Keratinocyte (primary cell): ENCODE measurements around the gene PIAS1. TPM values are rescaled to one million over a fixed set of nuclear protein-coding genes. Genes with fewer than 3 reads are reported as not detected.

Experiments used
- DNase-seq: peaks from one replicate; pipeline ENCODE4 v3.0.0-alpha.2; 2011; ENCODE audit warnings: low read depth, missing footprints, low spot score
- FAIRE-seq: peaks from 2 replicates; lab custom pipeline; 2011; peaks lifted over from hg19 to GRCh38; lab: Jason Lieb, UNC
- H2AFZ ChIP-seq: 2 replicates; pipeline ENCODE4 v1.6.0; 2012; ENCODE audit warnings: low read length, control low read depth, inconsistent platforms; ENCODE audit not compliant: control insufficient read depth
- H3K27ac ChIP-seq: 2 replicates; pipeline ENCODE4 v1.5.1; 2011; ENCODE audit warnings: low read length; ENCODE audit not compliant: control insufficient read depth, insufficient read depth
- H3K27me3 ChIP-seq: 3 replicates; pipeline ENCODE4 v1.6.0; 2011; ENCODE audit warnings: low read length; ENCODE audit not compliant: control insufficient read depth, insufficient read depth; ENCODE audit errors: extremely low read depth
- H3K36me3 ChIP-seq, 2 experiments: 2 replicates in 1 of 2; 3 replicates in 1 of 2; pipeline ENCODE4 v1.5.1; 2011; ENCODE audit warnings: low read length in 2 of 2, mild to moderate bottlenecking in 1 of 2; ENCODE audit not compliant: control insufficient read depth in 2 of 2, insufficient read depth in 2 of 2; ENCODE audit errors: extremely low read depth in 1 of 2
- H3K4me1 ChIP-seq: 3 replicates; pipeline ENCODE4 v1.5.1; 2011; ENCODE audit warnings: low read length; ENCODE audit not compliant: control insufficient read depth, insufficient read depth; ENCODE audit errors: extremely low read depth
- H3K4me2 ChIP-seq: 3 replicates; pipeline ENCODE4 v1.6.0; 2011; ENCODE audit warnings: low read depth, low read length; ENCODE audit not compliant: control insufficient read depth, insufficient read depth; ENCODE audit errors: extremely low read depth
- H3K4me3 ChIP-seq, 3 experiments: fragments of 200-600 bp in 1 of 3; sonication (generic) in 1 of 3; 2 replicates in 2 of 3; 3 replicates in 1 of 3; pipeline ENCODE4 v1.5.1; 2011 to 2016; ENCODE audit warnings: low read length in 3 of 3, mild to moderate bottlenecking in 3 of 3, control low read depth in 2 of 3, inconsistent platforms in 1 of 3, low read depth in 1 of 3, mixed read lengths in 1 of 3, mixed run types in 1 of 3, moderate library complexity in 1 of 3; ENCODE audit not compliant: control insufficient read depth in 2 of 3, insufficient read depth in 2 of 3; ENCODE audit errors: extremely low read depth in 1 of 3
- H3K79me2 ChIP-seq: 2 replicates; pipeline ENCODE4 v1.6.0; 2012; ENCODE audit warnings: low read length; ENCODE audit not compliant: control insufficient read depth, insufficient read depth
- H3K9ac ChIP-seq: 3 replicates; pipeline ENCODE4 v1.6.0; 2011; ENCODE audit warnings: low read length; ENCODE audit not compliant: control insufficient read depth, insufficient read depth; ENCODE audit errors: extremely low read depth
- H3K9me1 ChIP-seq: 3 replicates; pipeline ENCODE4 v1.6.0; 2011; ENCODE audit warnings: low read length; ENCODE audit not compliant: control insufficient read depth, insufficient read depth; ENCODE audit errors: extremely low read depth
- H3K9me3 ChIP-seq: 2 replicates; pipeline ENCODE4 v1.5.1; 2012; ENCODE audit warnings: low read depth, low read length; ENCODE audit not compliant: control insufficient read depth
- H4K20me1 ChIP-seq: 3 replicates; pipeline ENCODE4 v1.6.0; 2011; ENCODE audit warnings: low read length; ENCODE audit not compliant: control insufficient read depth, insufficient read depth; ENCODE audit errors: extremely low read depth
- EZH2 ChIP-seq: IDR thresholded peaks from one replicate; pipeline ENCODE4 v1.6.1; 2012; ENCODE audit warnings: inconsistent platforms, mild to moderate bottlenecking, low read length, moderate library complexity
- dilution Hi-C: fragments of 300-500 bp; cut with MboI; formaldehyde crosslinking; loops from one replicate; pipeline ENCODE4 v1.7.0; 2020; ENCODE audit warnings: low sequenced_read_pairs; ENCODE audit not compliant: extremely low pct_ligation_motif_present
- polyA plus RNA-seq, 5 experiments: library from polyadenylated mRNA; depleted of rRNA in 3 of 5; stranded (reverse) in 3 of 5; stranded (forward) in 1 of 5; unstranded in 1 of 5; fragments of >200 nt; gene quantifications; 1 replicate in 1 of 5; 2 replicates in 3 of 5; 3 replicates in 1 of 5; pipeline versions ENCODE4 v1.2.1 to v1.2.3, GENCODE V29; 2011 to 2012; ENCODE audit warnings: missing spikeins in 2 of 5, low read depth in 1 of 5, low replicate concordance in 1 of 5
- TF ChIP-seq, protein P1 (sequence below), 3 experiments: IDR thresholded peaks in 1 of 3; conservative IDR thresholded peaks in 1 of 3; optimal IDR thresholded peaks in 1 of 3; 2 replicates in 2 of 3; 3 replicates in 1 of 3; pipeline versions ENCODE3 to v1.5.1; 2011; ENCODE audit warnings: low read length in 3 of 3, mild to moderate bottlenecking in 3 of 3, moderate library complexity in 2 of 3, control low read depth in 1 of 3, inconsistent platforms in 1 of 3; ENCODE audit not compliant: insufficient read depth in 2 of 3; ENCODE audit errors: extremely low read depth in 1 of 3

PIAS1 gene
- polyA plus RNA-seq, 1 donor (not counting 4 experiments of a cell fraction or from before 2014, with no cell fraction given): 58.2 TPM

DNA sequence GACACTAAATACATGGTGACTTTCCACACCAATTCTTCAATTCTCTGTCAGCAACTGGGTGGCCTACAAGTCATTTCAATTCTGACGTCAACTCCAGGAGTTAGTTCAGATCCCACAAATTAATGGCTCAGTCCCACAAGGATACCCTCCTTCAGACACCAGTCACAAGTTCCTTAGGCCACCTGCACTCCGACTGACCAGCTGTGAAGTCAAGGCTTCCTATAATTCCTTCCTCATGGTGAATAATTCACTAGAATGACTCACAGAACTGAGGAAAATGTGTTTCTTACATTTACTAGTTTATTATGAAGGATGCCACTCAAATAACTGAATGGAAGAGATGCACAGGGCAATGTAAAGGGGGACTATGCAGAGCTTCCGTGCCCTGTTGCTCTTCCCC, 6.3 kb upstream of the PIAS1 start:
- no peaks in the 10 kb centered on the region for H3K27me3 ChIP-seq
- H3K4me2 ChIP-seq: no peak overlapping the region
- FAIRE-seq: no peak
- H3K9me3 ChIP-seq: no peaks in the 10 kb centered on the region
- dilution Hi-C loops: no loop called here
- H3K27ac ChIP-seq: no peak overlapping the region
- no peak for DNase-seq
- TF ChIP-seq EZH2: no peak
- TF ChIP-seq, protein P1, sequence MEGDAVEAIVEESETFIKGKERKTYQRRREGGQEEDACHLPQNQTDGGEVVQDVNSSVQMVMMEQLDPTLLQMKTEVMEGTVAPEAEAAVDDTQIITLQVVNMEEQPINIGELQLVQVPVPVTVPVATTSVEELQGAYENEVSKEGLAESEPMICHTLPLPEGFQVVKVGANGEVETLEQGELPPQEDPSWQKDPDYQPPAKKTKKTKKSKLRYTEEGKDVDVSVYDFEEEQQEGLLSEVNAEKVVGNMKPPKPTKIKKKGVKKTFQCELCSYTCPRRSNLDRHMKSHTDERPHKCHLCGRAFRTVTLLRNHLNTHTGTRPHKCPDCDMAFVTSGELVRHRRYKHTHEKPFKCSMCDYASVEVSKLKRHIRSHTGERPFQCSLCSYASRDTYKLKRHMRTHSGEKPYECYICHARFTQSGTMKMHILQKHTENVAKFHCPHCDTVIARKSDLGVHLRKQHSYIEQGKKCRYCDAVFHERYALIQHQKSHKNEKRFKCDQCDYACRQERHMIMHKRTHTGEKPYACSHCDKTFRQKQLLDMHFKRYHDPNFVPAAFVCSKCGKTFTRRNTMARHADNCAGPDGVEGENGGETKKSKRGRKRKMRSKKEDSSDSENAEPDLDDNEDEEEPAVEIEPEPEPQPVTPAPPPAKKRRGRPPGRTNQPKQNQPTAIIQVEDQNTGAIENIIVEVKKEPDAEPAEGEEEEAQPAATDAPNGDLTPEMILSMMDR (optimal IDR thresholded peaks at IDR 0.05 in 1 of 3, IDR thresholded peaks at IDR 0.05 in 1 of 3, conservative IDR thresholded peaks at IDR 0.05 in 1 of 3; ENCODE audit: extremely low read depth in 1 of 3, insufficient read depth in 2 of 3, low read length in 3 of 3): no peak
- H3K9ac ChIP-seq: no peak overlapping the region
- H4K20me1 ChIP-seq: no peaks in the 10 kb centered on the region
- no peaks in the 10 kb centered on the region for H3K79me2 ChIP-seq
- no peaks in the 10 kb centered on the region for H3K36me3 ChIP-seq
- H3K9me1 ChIP-seq: no peaks in the 10 kb centered on the region
- no peak overlapping the region for H3K4me3 ChIP-seq
- H3K4me1 ChIP-seq: peaks cover 8% of the 10 kb centered on the region
- H2AFZ ChIP-seq: no peak overlapping the region

DNA sequence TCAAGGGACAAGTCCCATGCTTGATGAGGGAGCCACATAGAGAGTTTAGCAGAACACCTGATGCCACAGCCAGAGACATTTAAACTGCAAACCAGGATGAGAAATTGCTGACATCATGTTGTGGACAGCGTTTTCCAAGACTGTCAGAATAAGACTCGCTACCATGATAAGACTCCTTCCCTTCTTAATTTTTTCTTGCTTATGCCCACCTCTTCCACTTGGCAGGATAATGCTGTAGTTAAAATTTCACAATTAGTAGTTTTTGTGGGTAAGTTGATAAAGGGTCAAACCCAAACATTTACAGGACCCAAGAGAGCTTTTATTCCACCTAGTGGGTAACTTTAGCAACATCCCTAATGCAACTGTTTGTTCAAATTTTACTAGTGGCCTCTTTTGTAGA, 3.0 kb upstream of the PIAS1 start:
- Histone ChIP-seq H3K9me1 (no peaks in the 10 kb centered on the region), H3K9me3 (no peaks in the 10 kb centered on the region), H3K4me3 (no peak overlapping the region), H3K27me3 (no peaks in the 10 kb centered on the region), H3K9ac (no peak overlapping the region), H3K36me3 (no peaks in the 10 kb centered on the region), H3K4me2 (no peak overlapping the region), H2AFZ (no peak overlapping the region), H4K20me1 (peaks cover 4% of the 10 kb centered on the region), H3K27ac (no peak overlapping the region), H3K79me2 (peaks cover 19% of the 10 kb centered on the region), H3K4me1 (peaks cover 15% of the 10 kb centered on the region)
- no peak for FAIRE-seq
- TF ChIP-seq, protein P1 (optimal IDR thresholded peaks at IDR 0.05 in 1 of 3, IDR thresholded peaks at IDR 0.05 in 1 of 3, conservative IDR thresholded peaks at IDR 0.05 in 1 of 3; ENCODE audit: extremely low read depth in 1 of 3, insufficient read depth in 2 of 3, low read length in 3 of 3): no peak
- no peak for TF ChIP-seq EZH2
- DNase-seq: no peak
- dilution Hi-C loops: no loop called here
